Activated CD4-positive, alpha-beta T cell treated with anti-CD3 and anti-CD28 coated beads, Interleukin-2, amount 10 ng/mL, durations not matched to agents 7 days and 5 days (primary cell): Measurements from ENCODE around the gene GLTP. TPM values are rescaled to one million over a fixed set of nuclear protein-coding genes. Genes with fewer than 3 reads are reported as not detected.
A peak's percentile ranks its signal among the peaks of the same experiment; 100 is the strongest.
"Not testable (repeated sequence)": the region's sequence is repeated elsewhere in the genome, so short reads cannot be mapped to it uniquely, and the experiment has no call there.

Source experiments
- CTCF ChIA-PET: fragments of 350-600 bp; sonication (Branson Sonifier 250); formaldehyde crosslinking; loops from one replicate; lab custom pipeline; 2021; ENCODE audit warnings: antibody characterized with exemption; lab: Charles Lee
- POLR2A ChIA-PET: fragments of 350-600 bp; sonication (Branson Sonifier 250); formaldehyde crosslinking; loops from one replicate; lab custom pipeline; 2021; ENCODE audit warnings: antibody characterized with exemption; lab: Charles Lee
- DNase-seq: peaks from one replicate; pipeline ENCODE4 v3.0.0-alpha.2; 2020
- H3K27ac Mint-ChIP-seq: one replicate; pipeline ENCODE4 v1.8.0; 2021; ENCODE audit warnings: mild to moderate bottlenecking, moderate library complexity, mixed read lengths
- H3K27me3 Mint-ChIP-seq: one replicate; pipeline ENCODE4 v1.8.0; 2021; ENCODE audit warnings: mixed read lengths
- H3K36me3 Mint-ChIP-seq: one replicate; pipeline ENCODE4 v1.8.0; 2021; ENCODE audit warnings: low read depth, mixed read lengths
- H3K4me1 Mint-ChIP-seq: one replicate; pipeline ENCODE4 v1.8.0; 2021; ENCODE audit warnings: mixed read lengths
- H3K4me3 Mint-ChIP-seq: one replicate; pipeline ENCODE4 v1.8.0; 2021; ENCODE audit warnings: mild to moderate bottlenecking, moderate library complexity, mixed read lengths
- H3K9me3 Mint-ChIP-seq: one replicate; pipeline ENCODE4 v1.8.0; 2021; ENCODE audit warnings: mixed read lengths
- total RNA-seq, 2 experiments: library from RNA; stranded (reverse); gene quantifications; one replicate each; pipeline ENCODE4 v1.2.3, GENCODE V29; 2021

GLTP gene
- total RNA-seq, 2 experiments from 2014 or later, result 17.6 to 20.7 TPM

DNA sequence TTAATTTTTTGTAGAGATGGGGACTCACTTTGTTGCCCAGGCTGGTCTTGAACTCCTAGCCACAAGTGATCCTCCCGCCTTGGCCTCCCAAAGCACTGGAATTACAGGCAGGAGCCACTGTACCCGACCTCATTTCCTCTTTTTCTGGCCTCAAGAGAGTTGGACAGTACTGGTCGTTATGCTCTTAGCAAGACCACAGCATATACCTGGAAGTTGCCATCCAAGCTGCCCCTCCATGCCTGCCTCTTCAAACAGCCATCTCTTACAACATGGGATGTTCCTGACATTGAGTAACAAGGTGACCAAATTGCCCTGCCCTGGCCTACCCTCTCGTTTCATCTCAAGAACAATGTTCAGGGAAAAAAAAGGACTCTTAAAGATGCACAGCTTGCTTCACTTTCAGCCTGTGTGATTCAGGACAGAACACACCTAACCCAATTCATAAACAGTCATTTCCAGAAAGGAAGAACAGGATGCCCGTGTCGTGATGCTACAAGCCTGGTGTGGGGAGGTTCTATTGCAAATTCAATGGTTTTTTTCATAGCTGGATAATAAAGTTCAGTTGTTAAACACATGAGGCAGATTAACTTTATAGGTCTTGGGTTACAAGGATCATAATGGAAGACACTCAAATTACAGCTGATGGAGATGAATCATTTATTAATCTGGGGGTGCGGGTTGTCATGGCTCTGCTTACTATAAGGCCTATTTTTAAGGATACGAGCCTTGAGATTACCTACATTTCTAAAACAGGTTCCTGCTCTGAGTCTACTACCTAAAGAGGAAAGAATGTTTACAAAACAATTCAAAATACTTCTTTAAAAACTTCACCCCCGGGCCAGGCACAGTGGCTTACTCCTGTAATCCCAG lies 11.9 kb downstream of the GLTP start:
- no peak for DNase-seq

GRCh38 chr12:109864916-109865315 lies 15.4 kb downstream of the GLTP start:
- Mint-ChIP-seq H3K27me3 (no peaks in the 10 kb centered on the region), H3K9me3 (no peaks in the 10 kb centered on the region), H3K4me3 (no peak overlapping the region), H3K27ac (no peak overlapping the region), H3K4me1 (peaks cover 19% of the 10 kb centered on the region), H3K36me3 (no peaks in the 10 kb centered on the region)
- ChIA-PET CTCF (interaction anchor here (0.6 to 1.4 kb wide), 3 partner anchors 9 to 177 kb away, joined by 3 to 4 read pairs (median 4); no protein-coding TSS in a partner anchor), POLR2A (no interaction called here)
- DNase-seq, result no peak

More for the DNA sequence above, 11.9 kb downstream of the GLTP start:
- H3K4me1 Mint-ChIP-seq, result peaks cover 29% of the 10 kb centered on the region
- H3K4me3 Mint-ChIP-seq, result no peak overlapping the region
- CTCF ChIA-PET, result interaction anchor here (0.6 to 1.3 kb wide), 2 partner anchors 26 to 53 kb away, joined by 3 read pairs; no protein-coding TSS in a partner anchor
- no peak overlapping the region for H3K27ac Mint-ChIP-seq
- no peaks in the 10 kb centered on the region for H3K27me3 Mint-ChIP-seq
- H3K36me3 Mint-ChIP-seq, result peaks cover 6% of the 10 kb centered on the region
- H3K9me3 Mint-ChIP-seq, result no peaks in the 10 kb centered on the region
- POLR2A ChIA-PET, result interaction anchor here (0.6 kb wide), 1 partner anchor 26 kb away, joined by 4 read pairs; no protein-coding TSS in a partner anchor

DNA sequence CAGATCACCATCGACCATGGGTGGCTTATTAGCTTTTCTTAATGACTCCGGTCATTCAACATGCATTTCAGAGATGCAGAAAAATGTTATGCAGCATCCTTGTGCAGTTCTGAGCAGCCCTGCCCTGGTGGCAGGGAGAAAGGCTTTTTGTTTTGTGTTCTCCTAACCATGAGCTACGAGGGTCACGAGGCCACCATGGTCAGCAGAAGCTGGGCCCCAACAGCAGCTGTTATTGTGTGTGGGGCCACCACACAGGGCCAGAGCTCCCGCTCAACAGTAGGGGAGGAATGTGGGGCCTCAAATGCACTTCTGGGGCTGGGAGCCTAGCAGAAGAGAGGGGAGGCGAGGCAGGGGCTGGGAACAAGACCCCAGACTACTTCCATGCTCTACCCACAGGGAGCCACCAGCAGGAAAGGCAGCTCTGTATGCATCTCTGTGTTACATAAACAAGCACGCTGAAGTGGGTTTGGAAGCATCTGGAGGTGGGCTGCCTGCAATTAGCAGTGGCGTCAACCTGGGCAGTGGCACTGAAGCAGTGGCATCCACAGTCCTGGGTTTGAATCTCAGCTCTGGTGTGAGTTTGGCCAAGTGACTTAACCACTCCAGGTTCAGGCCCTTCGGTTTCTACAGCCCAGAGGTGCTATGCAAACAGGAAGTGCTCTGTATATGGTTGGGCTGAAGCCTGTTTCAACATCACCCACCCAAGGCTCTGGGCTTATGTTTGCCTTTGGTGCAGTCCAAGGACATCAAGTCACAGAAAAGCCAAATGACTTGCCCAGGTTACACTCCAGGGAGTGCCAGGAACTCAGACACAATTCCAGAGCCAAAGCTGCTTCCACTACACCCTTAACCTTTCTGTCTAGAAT lies 16.3 kb downstream of the GLTP start:
- ChIA-PET CTCF (interaction anchor here (0.6 to 2.5 kb wide), 5 partner anchors 8 to 178 kb away, joined by 3 to 9 read pairs (median 4); no protein-coding TSS in a partner anchor), POLR2A (no interaction called here)
- Mint-ChIP-seq H3K4me1 (peaks cover 20% of the 10 kb centered on the region), H3K36me3 (no peaks in the 10 kb centered on the region), H3K4me3 (no peak overlapping the region), H3K27ac (peak overlapping the region; percentile 32), H3K9me3 (no peaks in the 10 kb centered on the region), H3K27me3 (no peaks in the 10 kb centered on the region)
- peak; percentile 17 for DNase-seq

DNA sequence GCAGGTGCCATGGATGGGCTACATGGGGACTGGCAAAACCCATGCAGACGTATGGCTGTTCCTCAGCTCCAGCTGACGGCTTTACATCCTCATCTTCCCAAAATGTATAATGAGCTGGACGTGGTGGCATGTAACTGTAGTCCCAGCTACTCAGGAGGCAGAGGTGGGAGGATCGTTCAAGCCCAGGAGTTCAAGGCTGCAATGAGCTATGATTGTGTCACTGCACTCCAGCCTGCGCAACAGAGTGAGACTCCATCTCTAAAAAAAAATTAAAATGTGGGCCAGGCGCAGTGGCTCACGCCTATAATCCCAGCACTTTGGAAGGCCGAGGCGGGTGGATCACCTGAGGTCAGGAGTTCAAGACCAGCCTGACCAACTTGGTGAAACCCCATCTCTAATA lies 17.9 kb downstream of the GLTP start:
- DNase-seq, H3K9me3 Mint-ChIP-seq, H3K4me3 Mint-ChIP-seq, H3K36me3 Mint-ChIP-seq, H3K27me3 Mint-ChIP-seq, POLR2A ChIA-PET, H3K27ac Mint-ChIP-seq: not testable (repeated sequence)
- H3K4me1 Mint-ChIP-seq, result peaks cover 22% of the 10 kb centered on the region
- CTCF ChIA-PET, result interaction anchor here (1.5 to 2.5 kb wide), 3 partner anchors 9 to 19 kb away, joined by 4 to 9 read pairs (median 6); no protein-coding TSS in a partner anchor

GRCh38 chr12:109861689-109862314 lies 18.5 kb downstream of the GLTP start:
- H3K4me1 Mint-ChIP-seq, result peaks cover 22% of the 10 kb centered on the region
- H3K9me3 Mint-ChIP-seq, result no peaks in the 10 kb centered on the region
- no peaks in the 10 kb centered on the region for H3K36me3 Mint-ChIP-seq
- no peak for DNase-seq
- H3K27ac Mint-ChIP-seq, result no peak overlapping the region
- POLR2A ChIA-PET, result no interaction called here
- no peaks in the 10 kb centered on the region for H3K27me3 Mint-ChIP-seq
- no peak overlapping the region for H3K4me3 Mint-ChIP-seq
- CTCF ChIA-PET, result interaction anchor here (1.5 to 2.5 kb wide), 2 partner anchors 17 to 20 kb away, joined by 4 to 9 read pairs; no protein-coding TSS in a partner anchor

DNA sequence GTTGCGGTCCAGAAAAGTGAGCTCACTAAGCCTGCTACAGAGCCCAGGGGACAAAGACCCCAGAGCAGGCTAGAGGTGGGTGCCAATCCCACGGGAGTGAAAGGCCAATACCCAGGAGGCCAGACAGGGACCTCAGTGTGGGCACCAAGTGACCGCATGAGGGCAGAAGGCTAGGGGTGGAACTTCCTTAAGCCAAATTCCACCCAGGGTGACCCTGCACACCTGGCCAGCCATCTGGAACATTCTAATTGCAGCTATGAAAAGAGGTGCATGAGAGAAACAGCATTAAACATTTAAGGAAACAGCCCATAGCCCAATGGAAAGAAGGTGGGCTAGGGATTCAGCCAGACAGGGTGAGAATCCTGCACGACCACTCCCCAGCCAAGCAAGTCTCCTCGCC lies 19.4 kb downstream of the GLTP start:
- H3K9me3 Mint-ChIP-seq, result no peaks in the 10 kb centered on the region

GRCh38 chr12:109858764-109859163 lies 21.6 kb downstream of the GLTP start:
- H3K27ac Mint-ChIP-seq, result peak overlapping the region; percentile 33
- POLR2A ChIA-PET, result no interaction called here
- no peak overlapping the region for H3K4me3 Mint-ChIP-seq
- H3K4me1 Mint-ChIP-seq, result peaks cover 11% of the 10 kb centered on the region
- CTCF ChIA-PET, result interaction anchor here (1.2 to 3.3 kb wide), 4 partner anchors 10 to 261 kb away, joined by 4 to 17 read pairs (median 5); no protein-coding TSS in a partner anchor
- DNase-seq, result no peak
- no peaks in the 10 kb centered on the region for H3K27me3 Mint-ChIP-seq
- H3K36me3 Mint-ChIP-seq, result no peaks in the 10 kb centered on the region
- no peaks in the 10 kb centered on the region for H3K9me3 Mint-ChIP-seq

More for the DNA sequence above, 19.4 kb downstream of the GLTP start:
- Mint-ChIP-seq H3K36me3 (no peaks in the 10 kb centered on the region), H3K4me3 (no peak overlapping the region), H3K4me1 (peaks cover 22% of the 10 kb centered on the region), H3K27me3 (no peaks in the 10 kb centered on the region), H3K27ac (no peak overlapping the region)
- no peak for DNase-seq
- POLR2A ChIA-PET, result no interaction called here
- CTCF ChIA-PET, result interaction anchor here (3.3 kb wide), 1 partner anchor 15 kb away, joined by 17 read pairs; no protein-coding TSS in a partner anchor

- H3K4me3 Mint-ChIP-seq, result no peak overlapping the region
- peak overlapping the region; percentile 37 for H3K27ac Mint-ChIP-seq
- DNase-seq, result no peak
- POLR2A ChIA-PET, result no interaction called here
- CTCF ChIA-PET, result interaction anchor here (0.6 to 3.3 kb wide), 3 partner anchors 12 to 85 kb away, joined by 3 to 17 read pairs (median 4); no protein-coding TSS in a partner anchor
- H3K9me3 Mint-ChIP-seq, result no peaks in the 10 kb centered on the region
- peaks cover 10% of the 10 kb centered on the region for H3K4me1 Mint-ChIP-seq
- no peaks in the 10 kb centered on the region for H3K36me3 Mint-ChIP-seq
- H3K27me3 Mint-ChIP-seq, result no peaks in the 10 kb centered on the region
These were observed 22.6 kb downstream of the GLTP start for GRCh38 chr12:109857715-109858114.

DNA sequence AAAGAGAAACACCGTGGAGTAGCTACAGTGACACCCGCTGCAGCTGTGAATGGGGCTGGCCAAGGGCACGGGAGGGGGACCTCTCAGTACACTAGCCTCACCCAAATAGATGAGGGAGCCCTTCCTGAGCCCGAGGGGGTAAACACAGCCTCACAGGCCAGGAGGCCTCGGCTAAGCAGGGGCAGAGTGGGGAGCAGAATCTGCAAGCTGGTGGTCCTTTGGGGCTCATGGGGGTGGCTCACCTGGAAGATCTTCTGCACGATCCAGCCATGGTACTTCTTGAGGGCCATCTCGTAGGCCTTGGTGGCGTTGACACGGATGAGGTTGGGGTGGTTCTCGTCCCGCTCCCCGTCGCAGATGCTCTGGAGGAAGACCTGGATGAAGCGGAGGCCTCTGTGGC lies 25.0 kb downstream of the GLTP start:
- no peak overlapping the region for H3K27ac Mint-ChIP-seq
- H3K27me3 Mint-ChIP-seq, result no peaks in the 10 kb centered on the region
- H3K9me3 Mint-ChIP-seq, result no peaks in the 10 kb centered on the region
- no peaks in the 10 kb centered on the region for H3K36me3 Mint-ChIP-seq
- no peak overlapping the region for H3K4me3 Mint-ChIP-seq
- CTCF ChIA-PET, result interaction anchor here (0.6 to 4.2 kb wide), 2 partner anchors 10 to 86 kb away, joined by 3 to 22 read pairs; no protein-coding TSS in a partner anchor
- DNase-seq, result no peak
- POLR2A ChIA-PET, result no interaction called here
- peaks cover 10% of the 10 kb centered on the region for H3K4me1 Mint-ChIP-seq

GRCh38 chr12:109850518-109850917 lies 29.8 kb downstream of the GLTP start:
- POLR2A ChIA-PET, result not testable (repeated sequence)

DNA sequence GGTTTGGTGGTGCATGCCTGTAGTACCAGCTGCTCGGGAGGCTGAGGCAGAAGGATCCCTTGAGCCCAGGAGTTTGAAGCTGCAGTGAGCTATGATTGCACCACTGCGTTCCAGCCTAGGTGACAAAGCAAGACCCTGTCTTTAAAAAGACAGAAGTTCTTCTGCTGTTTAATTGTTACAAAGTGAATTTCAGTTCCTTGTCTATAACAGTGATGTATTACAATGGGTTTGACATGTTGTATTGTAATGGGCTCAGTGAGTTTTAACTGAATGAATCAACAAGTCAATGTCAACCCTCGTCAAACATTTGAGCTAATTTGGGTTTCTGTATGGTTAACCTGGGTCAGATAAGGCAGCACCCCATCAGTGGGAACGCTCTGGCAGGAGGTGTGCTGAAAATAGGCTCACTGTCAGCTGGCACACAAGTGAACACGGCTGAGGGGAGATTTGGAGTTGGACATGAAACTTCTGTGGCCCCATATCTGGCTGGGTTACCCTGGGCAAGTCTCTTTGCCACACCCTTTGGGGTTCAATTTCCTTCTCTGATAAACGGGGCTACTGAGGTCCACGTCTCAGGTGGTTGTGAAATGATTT lies 33.1 kb downstream of the GLTP start:
- no peaks in the 10 kb centered on the region for H3K9me3 Mint-ChIP-seq
- DNase-seq, result no peak
- no peak overlapping the region for H3K4me3 Mint-ChIP-seq
- H3K27me3 Mint-ChIP-seq, result no peaks in the 10 kb centered on the region
- no peaks in the 10 kb centered on the region for H3K36me3 Mint-ChIP-seq
- peaks cover 10% of the 10 kb centered on the region for H3K4me1 Mint-ChIP-seq
- ChIA-PET POLR2A (no interaction called here), CTCF (interaction anchor here (0.7 to 2.6 kb wide), 3 partner anchors 9 to 603 kb away, joined by 3 to 17 read pairs (median 3); partner anchors contain the start of gene ARPC3)
- no peak overlapping the region for H3K27ac Mint-ChIP-seq

More at GRCh38 chr12:109850518-109850917, 29.8 kb downstream of the GLTP start:
- H3K27ac Mint-ChIP-seq, H3K4me1 Mint-ChIP-seq, DNase-seq, H3K4me3 Mint-ChIP-seq, H3K36me3 Mint-ChIP-seq, H3K27me3 Mint-ChIP-seq, H3K9me3 Mint-ChIP-seq, CTCF ChIA-PET: not testable (repeated sequence)
